Neural progenitor cell (in vitro differentiated cells): Measurements from ENCODE around the gene ARNT2. TPM values are rescaled to one million over a fixed set of nuclear protein-coding genes. Genes with fewer than 3 reads are reported as not detected.

Experiments used
- DNase-seq: peaks from one replicate; pipeline ENCODE4 v3.0.0-alpha.2; 2016; ENCODE audit warnings: low spot score
- H2AFZ ChIP-seq: fragments of 200-600 bp; sonication (generic); replicated peaks from 2 replicates; pipeline ENCODE4 v1.6.1; 2016; ENCODE audit warnings: antibody characterized with exemption
- H3F3A ChIP-seq: fragments of 200-600 bp; sonication (generic); 2 replicates; pipeline ENCODE4 v1.6.1; 2016; ENCODE audit warnings: antibody characterized with exemption, low read depth
- H3K27ac ChIP-seq: fragments of 200-600 bp; sonication (generic); 2 replicates; pipeline ENCODE4 v1.5.1; 2016; ENCODE audit warnings: mild to moderate bottlenecking
- H3K27me3 ChIP-seq: fragments of 200-600 bp; sonication (generic); 2 replicates; pipeline ENCODE4 v1.6.1; 2016; ENCODE audit warnings: mild to moderate bottlenecking, moderate library complexity
- H3K36me3 ChIP-seq: fragments of 200-600 bp; sonication (generic); 2 replicates; pipeline ENCODE4 v1.5.1; 2016
- H3K4me1 ChIP-seq: fragments of 200-600 bp; sonication (generic); 2 replicates; pipeline ENCODE4 v1.6.1; 2016; ENCODE audit warnings: mixed run types
- H3K4me2 ChIP-seq: fragments of 200-600 bp; sonication (generic); 2 replicates; pipeline ENCODE4 v1.6.1; 2016
- H3K4me3 ChIP-seq: fragments of 200-600 bp; sonication (generic); 2 replicates; pipeline ENCODE4 v1.5.1; 2016
- H3K79me2 ChIP-seq: fragments of 200-600 bp; sonication (generic); 2 replicates; pipeline ENCODE4 v1.6.1; 2016; ENCODE audit warnings: low read depth
- H3K9ac ChIP-seq: fragments of 200-600 bp; sonication (generic); 2 replicates; pipeline ENCODE4 v1.6.1; 2016
- H3K9me3 ChIP-seq: fragments of 200-600 bp; sonication (generic); 2 replicates; pipeline ENCODE4 v1.5.1; 2016; ENCODE audit warnings: low read depth
- H4K20me1 ChIP-seq: fragments of 200-600 bp; sonication (generic); 2 replicates; pipeline ENCODE4 v1.6.1; 2016; ENCODE audit warnings: low read depth
- H3K27ac Mint-ChIP-seq: 3 replicates; pipeline ENCODE4 v1.8.0; 2021; ENCODE audit warnings: mixed read lengths
- H3K27me3 Mint-ChIP-seq: 2 replicates; pipeline ENCODE4 v1.8.0; 2022; ENCODE audit warnings: low read depth, mild to moderate bottlenecking, inconsistent platforms, moderate library complexity, mixed read lengths; ENCODE audit not compliant: insufficient read depth
- H3K36me3 Mint-ChIP-seq: 3 replicates; pipeline ENCODE4 v1.8.0; 2021; ENCODE audit warnings: mixed read lengths
- H3K4me1 Mint-ChIP-seq: 3 replicates; pipeline ENCODE4 v1.8.0; 2021; ENCODE audit warnings: mixed read lengths
- H3K4me3 Mint-ChIP-seq: 3 replicates; pipeline ENCODE4 v1.8.0; 2021; ENCODE audit warnings: mild to moderate bottlenecking, moderate library complexity, mixed read lengths
- H3K9me3 Mint-ChIP-seq: 3 replicates; pipeline ENCODE4 v1.8.0; 2020; ENCODE audit warnings: mixed read lengths
- CTCF ChIP-seq: fragments of 200-600 bp; sonication (generic); IDR thresholded peaks from 2 replicates; pipeline ENCODE4 v1.5.1; 2017; ENCODE audit warnings: antibody characterized with exemption, mild to moderate bottlenecking
- EZH2 ChIP-seq: fragments of 200-600 bp; sonication (generic); IDR thresholded peaks from 2 replicates; pipeline ENCODE4 v1.6.1; 2017; ENCODE audit warnings: antibody characterized with exemption, mild to moderate bottlenecking, moderate library complexity
- EZH2phosphoT487 ChIP-seq: fragments of 200-600 bp; sonication (generic); IDR thresholded peaks from 2 replicates; pipeline ENCODE4 v1.6.1; 2017; ENCODE audit warnings: antibody characterized with exemption
- total RNA-seq: library from RNA; depleted of rRNA; stranded (reverse); fragments of >200 nt; gene quantifications from 2 replicates; pipeline ENCODE4 v1.2.3, GENCODE V29; 2015; ENCODE audit warnings: low replicate concordance

Gene ARNT2
- total RNA-seq, 1 donor from 2014 or later = 15.7 TPM

GRCh38 chr15:80485370-80486164, 81.4 kb downstream of the ARNT2 start:
- DNase-seq = no peak
- Mint-ChIP-seq H3K4me1 (peaks cover 2% of the 10 kb centered on the region), H3K4me3 (no peak overlapping the region), H3K36me3 (peaks cover 15% of the 10 kb centered on the region), H3K9me3 (no peaks in the 10 kb centered on the region), H3K27me3 (peaks cover 2% of the 10 kb centered on the region), H3K27ac (no peak overlapping the region)
- no peak overlapping the region for H3K4me3 ChIP-seq
- no peak overlapping the region for H3K9ac ChIP-seq
- no peaks in the 10 kb centered on the region for H4K20me1 ChIP-seq
- TF ChIP-seq CTCF (no peak), EZH2phosphoT487 (no peak), EZH2 (no peak)
- H3K9me3 ChIP-seq = no peaks in the 10 kb centered on the region
- H3K27me3 ChIP-seq = no peaks in the 10 kb centered on the region
- no peak overlapping the region for H3K27ac ChIP-seq
- H3F3A ChIP-seq = no peaks in the 10 kb centered on the region
- no peaks in the 10 kb centered on the region for H3K36me3 ChIP-seq
- H3K4me1 ChIP-seq = no peaks in the 10 kb centered on the region
- no peaks in the 10 kb centered on the region for H3K79me2 ChIP-seq
- H3K4me2 ChIP-seq = no peak overlapping the region
- H2AFZ ChIP-seq = no peak overlapping the region

- H3K9me3 ChIP-seq = no peaks in the 10 kb centered on the region
- H3K27ac ChIP-seq = no peak overlapping the region
- no peaks in the 10 kb centered on the region for H3F3A ChIP-seq
- no peak for DNase-seq
- no peaks in the 10 kb centered on the region for H3K27me3 ChIP-seq
- no peak overlapping the region for H3K9ac ChIP-seq
- no peaks in the 10 kb centered on the region for H3K4me1 ChIP-seq
- H3K27ac Mint-ChIP-seq = no peak overlapping the region
- no peaks in the 10 kb centered on the region for H3K36me3 ChIP-seq
- TF ChIP-seq EZH2 = no peak
- TF ChIP-seq CTCF = no peak
- TF ChIP-seq EZH2phosphoT487 = no peak
- no peaks in the 10 kb centered on the region for H3K79me2 ChIP-seq
- H3K4me1 Mint-ChIP-seq = peaks cover 1% of the 10 kb centered on the region
- H3K4me3 Mint-ChIP-seq = no peak overlapping the region
- no peaks in the 10 kb centered on the region for H3K9me3 Mint-ChIP-seq
- no peaks in the 10 kb centered on the region for H4K20me1 ChIP-seq
- H3K4me2 ChIP-seq = no peak overlapping the region
- peaks cover 20% of the 10 kb centered on the region for H3K36me3 Mint-ChIP-seq
- H3K4me3 ChIP-seq = no peak overlapping the region
- no peak overlapping the region for H2AFZ ChIP-seq
- peaks cover 5% of the 10 kb centered on the region for H3K27me3 Mint-ChIP-seq
Observed at GRCh38 chr15:80487839-80488390, 83.7 kb downstream of the ARNT2 start.

- H3K9me3 ChIP-seq = no peaks in the 10 kb centered on the region
- no peak overlapping the region for H3K27ac Mint-ChIP-seq
- no peaks in the 10 kb centered on the region for H3K9me3 Mint-ChIP-seq
- H4K20me1 ChIP-seq = no peaks in the 10 kb centered on the region
- H3K4me2 ChIP-seq = no peak overlapping the region
- DNase-seq = no peak
- H3K9ac ChIP-seq = no peak overlapping the region
- no peak overlapping the region for H3K27ac ChIP-seq
- no peak overlapping the region for H2AFZ ChIP-seq
- H3K4me1 ChIP-seq = peaks cover 3% of the 10 kb centered on the region
- no peak overlapping the region for H3K4me3 ChIP-seq
- TF ChIP-seq EZH2 = no peak
- TF ChIP-seq CTCF = no peak
- TF ChIP-seq EZH2phosphoT487 = no peak
- H3K36me3 ChIP-seq = no peaks in the 10 kb centered on the region
- H3K79me2 ChIP-seq = no peaks in the 10 kb centered on the region
- no peaks in the 10 kb centered on the region for H3K27me3 ChIP-seq
- peaks cover 10% of the 10 kb centered on the region for H3K4me1 Mint-ChIP-seq
- H3F3A ChIP-seq = no peaks in the 10 kb centered on the region
- H3K27me3 Mint-ChIP-seq = peaks cover 5% of the 10 kb centered on the region
- H3K36me3 Mint-ChIP-seq = peaks cover 25% of the 10 kb centered on the region
- H3K4me3 Mint-ChIP-seq = no peak overlapping the region
Observed at GRCh38 chr15:80489030-80489594, 84.9 kb downstream of the ARNT2 start.
